Measurements from ENCODE around the gene SCLY.

The SCLY gene

DNA sequence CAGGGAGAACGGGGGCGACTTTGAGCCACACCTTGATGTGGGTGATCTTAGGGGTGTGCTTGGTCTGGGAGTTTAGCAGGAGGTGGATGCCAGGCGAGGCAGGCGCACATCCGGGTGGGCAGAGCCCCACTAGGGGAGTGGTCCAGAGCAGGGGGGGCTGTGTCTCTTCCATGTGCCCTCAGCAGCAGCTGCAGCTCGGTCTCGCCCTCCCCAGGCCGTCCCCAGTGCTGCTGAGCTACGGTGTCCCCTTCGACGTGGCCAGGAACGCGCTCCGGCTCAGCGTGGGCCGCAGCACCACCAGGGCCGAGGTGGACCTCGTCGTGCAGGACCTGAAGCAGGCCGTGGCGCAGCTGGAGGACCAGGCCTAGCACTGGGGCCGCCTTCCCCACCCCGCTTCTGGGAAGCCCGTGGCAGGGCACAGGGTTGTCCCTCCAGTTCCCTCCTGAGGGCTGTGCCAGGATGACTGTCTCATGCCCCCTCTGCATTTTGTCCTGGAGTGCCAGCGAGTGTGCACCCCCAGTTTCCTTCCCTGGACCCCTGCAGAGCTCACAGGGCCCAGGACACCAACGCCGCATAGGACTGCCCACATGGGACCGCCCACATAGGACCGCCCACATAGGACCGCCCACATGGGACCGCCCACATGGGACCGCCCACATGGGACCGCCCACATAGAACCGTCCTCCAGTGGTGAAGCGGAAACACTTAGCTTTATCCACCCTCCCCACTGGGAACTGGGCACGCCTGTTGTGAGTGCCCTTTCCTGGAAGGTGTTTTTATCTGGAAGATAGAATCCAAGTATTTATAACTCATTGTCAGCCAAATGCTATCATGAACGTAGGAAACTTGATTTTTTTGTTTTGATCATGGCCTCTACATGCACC is 37.4 kb downstream of the SCLY start:
- peak; percentile 44 for DNase-seq (ENCODE audit: low read depth)

DNA sequence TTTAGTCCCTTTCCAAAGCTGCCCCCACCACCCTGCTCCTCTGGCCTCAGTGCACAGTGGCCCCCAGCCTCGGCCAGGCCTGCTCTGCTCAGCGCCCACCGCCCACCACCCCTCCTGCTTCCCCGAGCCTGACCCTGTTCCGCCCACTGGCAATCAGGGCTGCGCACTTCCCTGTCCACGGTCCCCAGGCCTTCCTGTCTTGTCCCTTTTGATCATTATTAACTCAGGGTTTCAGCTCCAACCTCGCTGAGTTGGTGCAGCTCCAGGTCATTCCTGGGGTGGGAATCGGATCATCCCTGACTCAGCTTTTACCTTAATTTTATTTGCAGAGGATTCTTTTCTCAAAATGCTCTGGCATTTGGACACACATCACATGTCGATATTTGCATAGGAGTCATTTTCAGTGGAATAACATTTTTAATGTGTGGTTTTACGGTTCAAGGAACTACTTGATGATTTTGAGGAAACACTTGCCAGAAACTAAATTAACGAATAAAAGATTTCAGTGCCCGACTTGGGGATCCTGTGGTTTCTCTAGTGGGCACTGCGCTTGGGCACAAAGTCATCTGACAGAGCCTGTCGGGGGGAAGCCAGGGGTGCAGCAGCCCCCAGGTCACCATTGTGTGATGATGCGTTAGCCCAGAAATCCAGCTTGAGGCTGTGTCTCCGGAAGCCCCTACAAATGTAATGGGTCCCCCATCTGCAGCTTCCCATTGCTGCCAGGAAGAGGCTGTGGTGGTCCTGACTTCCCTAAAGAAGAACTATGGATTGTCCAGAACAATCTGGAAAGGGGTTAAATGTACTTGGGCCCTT is 38.3 kb downstream of the SCLY start:
- no peak for DNase-seq (ENCODE audit: low read depth)

DNA sequence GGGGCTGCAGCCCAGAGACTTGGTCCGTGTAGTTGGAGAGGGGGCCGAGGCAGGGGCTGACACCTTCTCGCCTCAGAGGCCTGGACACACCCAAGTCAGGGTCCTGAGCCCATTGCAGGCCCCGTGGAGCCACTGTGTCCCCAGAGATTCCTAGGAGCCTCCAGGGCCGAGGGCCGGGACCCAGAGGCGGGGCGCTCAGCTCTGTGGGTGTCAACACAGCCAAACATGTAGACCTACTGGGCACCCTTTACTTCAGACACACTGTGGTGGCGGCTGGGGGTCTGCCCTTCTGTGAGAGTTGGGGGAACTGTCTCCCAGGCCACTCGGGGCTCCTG is 38.9 kb downstream of the SCLY start:
- DNase-seq (ENCODE audit: low read depth), result no peak

DNA sequence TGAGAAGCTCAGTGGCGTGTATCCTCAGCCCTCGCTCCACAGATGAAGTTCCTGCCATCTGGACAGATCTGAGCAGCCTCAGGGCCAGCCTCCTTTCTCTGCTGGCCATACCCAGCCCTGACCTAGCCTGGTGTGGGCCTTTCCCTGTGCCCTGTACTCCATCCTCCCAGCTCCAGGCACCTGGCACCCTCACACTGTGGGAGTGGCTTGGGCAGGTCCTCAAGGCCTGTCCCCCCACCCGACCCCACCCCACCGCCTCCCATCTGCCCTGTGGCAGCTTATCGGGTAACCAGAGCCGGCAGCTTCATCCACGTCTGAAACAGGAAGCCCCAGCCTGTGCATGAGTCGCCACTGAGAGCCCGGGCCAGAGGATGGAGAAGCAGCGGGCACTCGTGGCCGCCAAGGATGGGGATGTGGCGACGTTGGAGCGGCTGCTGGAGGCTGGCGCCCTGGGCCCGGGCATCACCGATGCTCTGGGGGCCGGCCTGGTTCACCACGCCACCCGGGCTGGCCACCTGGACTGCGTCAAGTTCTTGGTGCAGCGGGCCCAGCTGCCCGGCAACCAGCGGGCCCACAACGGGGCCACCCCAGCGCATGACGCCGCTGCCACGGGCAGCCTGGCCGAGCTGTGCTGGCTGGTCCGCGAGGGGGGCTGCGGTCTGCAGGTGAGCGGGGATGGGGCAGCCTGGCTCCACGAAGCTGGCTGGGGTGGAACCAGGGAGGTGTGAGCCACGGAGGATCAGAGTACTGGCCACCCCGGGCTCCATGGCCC is 39.4 kb downstream of the SCLY start, which contains the start of gene ESPNL:
Gene ESPNL (plus strand): TSS at position 292 of the 772 bp plus-strand sequence. CDS start 80 bp downstream, at position 372.
- DNase-seq (ENCODE audit: low read depth), result peak; percentile 21

DNA sequence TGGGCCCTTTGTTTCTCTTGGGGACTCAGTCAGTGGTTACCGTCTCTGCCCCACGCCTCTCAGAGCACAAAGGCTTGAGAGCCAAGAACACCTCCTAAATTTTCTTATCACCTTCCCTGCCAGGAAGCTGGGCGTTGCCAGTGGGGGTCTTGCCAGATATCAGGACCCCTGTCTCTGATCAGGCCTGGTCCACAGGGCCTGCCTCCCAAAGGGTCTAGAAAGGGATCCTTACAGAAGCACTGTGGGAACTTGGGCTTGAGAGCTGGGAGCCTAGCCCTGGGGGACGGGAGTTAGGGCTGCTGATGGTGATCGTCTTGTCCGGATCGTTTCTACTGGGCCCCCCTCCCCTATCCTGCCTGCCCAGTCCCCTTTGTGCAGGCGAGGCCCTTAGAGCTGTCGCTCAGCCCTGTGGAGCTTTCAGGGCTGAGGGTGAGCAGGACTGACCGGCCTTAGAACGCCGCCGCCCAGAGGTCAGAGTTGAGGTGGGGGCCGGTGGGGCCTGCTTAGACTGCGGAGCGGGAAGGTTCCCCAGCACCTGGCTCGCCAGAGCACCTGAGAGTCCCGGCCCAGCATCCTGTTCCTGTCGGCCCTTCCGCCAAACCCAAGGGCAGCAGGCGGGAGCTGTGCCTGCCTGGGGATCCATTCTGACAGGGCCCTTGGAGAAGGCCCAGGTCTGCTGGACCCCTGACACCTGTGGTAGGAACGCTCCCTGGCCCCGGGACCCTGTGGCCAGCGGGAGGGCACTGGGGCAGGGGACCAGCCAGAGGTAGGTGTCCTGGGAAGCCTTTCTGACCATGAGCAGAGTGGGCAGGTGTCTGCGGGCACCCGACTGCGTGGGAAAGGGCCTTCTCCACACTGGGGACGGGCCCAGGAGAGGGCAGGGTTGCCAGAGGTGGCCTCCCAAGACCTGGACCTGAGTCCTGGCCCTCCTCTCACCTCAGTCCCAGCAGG is 40.3 kb downstream of the SCLY start:
- no peak for DNase-seq (ENCODE audit: low read depth)

DNA sequence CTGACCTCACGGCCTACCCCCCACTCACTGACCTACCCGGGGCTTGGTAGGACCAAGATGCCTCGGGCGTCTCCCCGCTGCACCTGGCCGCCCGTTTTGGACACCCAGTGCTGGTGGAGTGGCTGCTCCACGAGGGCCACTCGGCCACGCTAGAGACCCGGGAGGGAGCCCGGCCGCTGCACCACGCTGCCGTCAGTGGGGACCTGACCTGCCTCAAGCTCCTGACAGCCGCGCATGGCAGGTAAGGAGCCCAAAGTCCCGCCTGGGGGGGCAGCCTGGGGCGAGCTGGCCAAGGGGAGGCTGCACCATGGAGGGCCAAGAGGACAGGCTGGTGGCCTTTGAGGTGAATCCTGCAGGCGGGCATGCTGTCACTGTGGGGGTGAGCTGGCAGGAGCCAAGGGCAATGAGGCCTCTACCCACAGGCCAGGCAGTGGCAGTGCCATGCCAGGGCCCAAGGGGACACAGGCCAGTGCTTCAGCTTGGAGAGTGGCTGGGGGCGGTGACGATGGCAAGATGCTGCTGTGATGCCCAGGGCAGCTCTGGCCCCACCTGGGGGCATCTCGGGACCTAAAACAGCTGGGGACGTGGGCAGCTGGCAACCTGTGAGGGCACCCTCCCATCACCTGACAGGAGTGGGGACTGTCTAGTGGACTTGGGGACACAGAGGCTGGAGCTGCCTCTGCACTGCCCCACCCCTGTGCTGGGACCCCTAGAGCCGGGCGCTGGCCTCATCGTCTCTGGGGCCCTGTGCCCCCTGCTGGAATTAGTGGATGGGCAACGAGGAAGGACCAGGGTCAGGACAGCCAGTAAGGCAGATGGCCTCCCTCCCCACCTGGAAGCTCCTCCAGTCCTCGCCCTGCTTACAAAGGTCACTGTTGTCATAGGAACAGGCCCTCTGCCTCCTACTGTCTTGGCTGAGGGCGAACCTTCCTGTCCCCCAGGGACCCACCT is 41.4 kb downstream of the SCLY start:
- no peak for DNase-seq (ENCODE audit: low read depth)

DNA sequence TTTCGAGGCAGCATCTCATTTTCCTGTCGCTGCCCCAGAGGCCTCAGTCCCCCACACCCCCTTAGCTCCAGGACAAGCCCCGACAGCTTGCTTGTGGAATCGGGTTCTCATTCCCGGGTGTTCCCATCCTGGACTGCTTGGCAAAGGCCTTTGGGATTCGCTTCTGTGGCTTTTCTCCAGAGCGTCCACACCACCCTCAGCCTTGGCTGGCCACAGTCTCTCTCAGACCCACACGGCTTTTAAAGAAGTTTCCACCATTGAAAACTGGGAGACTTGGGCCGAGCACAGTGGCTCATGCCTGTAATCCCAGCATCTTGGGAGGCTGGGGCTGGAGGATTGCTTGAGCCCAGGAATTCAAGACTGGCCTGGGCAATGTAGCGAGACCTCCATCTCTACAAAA is 42.1 kb downstream of the SCLY start:
- no peak for DNase-seq (ENCODE audit: low read depth)

DNA sequence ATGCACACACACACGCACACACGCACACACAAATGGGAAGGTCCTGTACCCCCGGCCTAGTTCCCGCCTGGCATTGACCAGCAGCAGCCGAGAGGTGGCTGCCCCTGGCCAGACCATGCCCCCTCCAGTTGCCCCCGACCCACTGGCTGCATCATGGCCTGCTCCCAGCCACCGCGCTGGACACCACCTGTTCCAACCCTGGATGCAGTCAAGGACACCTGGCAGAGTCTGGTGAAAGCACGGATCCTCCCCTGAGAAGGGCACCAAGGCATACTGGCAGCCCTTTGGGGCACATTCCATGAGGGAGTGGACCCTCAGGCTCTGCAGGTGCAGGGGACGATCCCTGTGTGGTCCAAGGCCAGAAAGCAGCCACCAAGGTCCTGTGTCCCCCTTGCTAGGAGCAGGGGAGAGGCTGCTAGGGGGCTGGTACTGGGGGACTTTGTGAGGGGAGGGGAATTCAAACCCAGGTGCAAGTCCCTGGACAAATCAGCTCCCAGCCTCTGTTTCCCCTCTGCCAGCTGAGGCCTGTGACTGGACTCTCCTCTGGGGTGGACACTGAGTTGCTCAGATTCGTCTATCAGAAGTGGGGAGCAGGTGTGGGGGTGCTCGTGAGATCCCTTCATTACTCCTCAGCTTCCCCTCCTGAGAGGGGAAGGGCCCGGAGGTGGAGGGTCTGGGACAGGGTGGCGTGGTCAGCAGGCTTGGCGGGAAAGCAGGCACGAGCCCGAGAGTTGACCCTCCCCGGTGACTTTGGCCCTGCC is 42.8 kb downstream of the SCLY start:
- no peak for DNase-seq (ENCODE audit: low read depth)

DNA sequence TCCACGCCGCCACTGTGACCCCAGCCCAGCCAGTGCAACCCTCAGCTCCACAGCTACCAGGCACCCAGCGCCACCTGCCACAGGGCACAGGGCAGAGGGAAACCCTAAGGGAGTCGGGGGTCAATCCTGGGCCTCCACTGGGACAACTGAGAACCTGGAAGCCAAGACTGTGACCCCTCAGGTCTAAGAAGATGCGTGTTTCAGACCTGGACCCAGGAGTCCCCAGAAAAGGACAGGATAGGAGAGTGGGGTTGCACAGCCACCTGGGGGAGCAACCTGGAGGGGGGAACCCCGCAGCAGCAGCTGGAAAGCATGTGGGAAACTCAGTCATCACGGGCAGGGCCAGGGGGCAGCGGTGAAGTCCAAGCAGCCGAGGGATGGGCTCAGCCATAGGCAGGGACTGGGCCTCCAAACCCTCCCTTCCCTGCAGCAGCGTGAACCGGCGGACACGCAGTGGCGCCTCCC is 43.5 kb downstream of the SCLY start:
- no peak for DNase-seq (ENCODE audit: low read depth)

DNA sequence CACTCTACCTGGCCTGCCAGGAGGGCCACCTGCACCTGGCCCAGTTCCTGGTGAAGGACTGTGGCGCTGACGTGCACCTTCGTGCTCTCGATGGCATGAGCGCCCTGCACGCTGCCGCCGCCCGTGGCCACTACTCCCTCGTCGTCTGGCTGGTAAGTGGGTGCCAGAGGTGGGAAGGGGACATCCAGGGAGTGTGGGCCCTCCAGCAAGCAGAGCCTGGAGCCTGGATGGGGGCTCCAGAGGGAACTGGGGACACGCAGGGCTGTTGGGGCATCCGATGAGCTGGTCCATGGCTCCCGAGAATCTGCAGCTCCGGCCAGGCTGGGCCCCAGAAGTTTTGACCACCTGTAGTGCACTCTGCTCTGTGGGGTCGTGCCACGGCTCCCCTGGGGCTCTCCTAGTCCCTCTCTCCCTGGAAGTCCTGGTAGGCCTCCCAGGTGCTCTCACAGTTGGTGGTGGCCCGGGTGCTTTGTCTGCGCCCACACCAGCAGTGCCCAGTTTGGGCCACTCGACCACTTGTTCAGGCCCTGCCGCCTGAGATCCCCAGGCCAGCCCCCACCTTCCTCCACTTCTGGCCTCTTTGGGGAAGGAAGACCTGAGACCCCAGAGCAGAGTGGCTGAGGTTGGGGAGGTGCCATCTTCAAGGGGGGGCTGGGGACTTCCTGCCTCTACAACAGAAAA is 44.0 kb downstream of the SCLY start:
- DNase-seq (ENCODE audit: low read depth), result no peak

DNA sequence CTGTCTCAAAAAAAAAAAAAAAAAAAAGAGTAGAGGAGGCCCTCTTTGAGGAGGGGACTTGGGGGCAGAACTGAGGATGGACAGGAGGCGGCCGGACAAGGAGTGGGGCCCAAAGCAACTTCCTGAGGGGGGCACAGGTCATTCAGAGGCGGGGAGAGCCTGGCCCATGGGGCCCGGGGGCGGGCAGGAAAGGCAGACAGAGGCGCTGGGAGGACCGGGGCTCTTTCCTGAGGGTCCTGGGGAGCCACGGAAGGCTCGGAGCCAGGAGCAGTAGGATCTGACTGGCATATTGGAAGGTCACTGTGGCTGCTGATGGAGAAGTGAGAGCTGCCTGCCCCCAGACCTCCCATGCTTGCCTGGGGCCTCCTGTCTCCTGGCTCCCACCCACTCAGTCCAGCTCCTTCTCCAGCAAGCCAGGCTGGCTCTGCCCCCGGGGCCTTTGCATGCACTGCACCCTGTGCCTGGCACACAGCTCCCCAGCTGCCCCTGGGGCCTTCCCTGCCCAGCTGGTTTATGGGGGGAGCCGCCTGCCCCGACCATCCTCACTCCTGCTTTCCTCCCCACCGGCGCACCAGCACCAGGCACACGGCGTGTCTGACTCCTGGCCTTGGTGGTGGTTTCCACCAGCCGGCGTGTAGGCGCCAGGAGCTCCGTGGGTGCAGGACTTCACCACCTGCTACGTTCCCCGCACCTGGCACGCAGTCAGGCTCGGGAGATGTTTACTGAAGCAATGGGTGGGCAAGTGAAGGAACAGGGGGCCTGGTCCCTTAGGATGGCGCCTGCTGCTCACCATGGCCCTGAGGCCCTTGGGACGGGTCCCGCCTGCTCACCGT is 44.9 kb downstream of the SCLY start:
- DNase-seq (ENCODE audit: low read depth), result no peak

DNA sequence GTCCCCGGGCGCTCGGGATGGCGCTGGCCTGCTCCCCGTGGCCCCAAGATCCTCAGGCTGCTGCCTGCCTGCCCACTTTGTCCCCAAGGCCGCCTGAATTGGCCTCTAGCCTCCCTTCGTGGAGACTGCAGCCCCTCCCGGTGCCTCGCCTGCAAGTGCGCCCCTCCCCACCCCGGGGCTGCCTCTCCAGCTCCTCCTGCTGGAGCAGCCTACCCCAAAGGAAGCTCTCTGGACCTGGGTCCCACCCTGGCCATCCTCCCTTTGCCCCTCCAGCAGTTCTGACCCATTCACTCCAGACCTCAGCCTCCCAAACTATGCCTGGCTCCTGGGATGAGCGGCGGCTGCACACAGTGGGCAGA is 45.5 kb downstream of the SCLY start:
- no peak for DNase-seq (ENCODE audit: low read depth)

DNA sequence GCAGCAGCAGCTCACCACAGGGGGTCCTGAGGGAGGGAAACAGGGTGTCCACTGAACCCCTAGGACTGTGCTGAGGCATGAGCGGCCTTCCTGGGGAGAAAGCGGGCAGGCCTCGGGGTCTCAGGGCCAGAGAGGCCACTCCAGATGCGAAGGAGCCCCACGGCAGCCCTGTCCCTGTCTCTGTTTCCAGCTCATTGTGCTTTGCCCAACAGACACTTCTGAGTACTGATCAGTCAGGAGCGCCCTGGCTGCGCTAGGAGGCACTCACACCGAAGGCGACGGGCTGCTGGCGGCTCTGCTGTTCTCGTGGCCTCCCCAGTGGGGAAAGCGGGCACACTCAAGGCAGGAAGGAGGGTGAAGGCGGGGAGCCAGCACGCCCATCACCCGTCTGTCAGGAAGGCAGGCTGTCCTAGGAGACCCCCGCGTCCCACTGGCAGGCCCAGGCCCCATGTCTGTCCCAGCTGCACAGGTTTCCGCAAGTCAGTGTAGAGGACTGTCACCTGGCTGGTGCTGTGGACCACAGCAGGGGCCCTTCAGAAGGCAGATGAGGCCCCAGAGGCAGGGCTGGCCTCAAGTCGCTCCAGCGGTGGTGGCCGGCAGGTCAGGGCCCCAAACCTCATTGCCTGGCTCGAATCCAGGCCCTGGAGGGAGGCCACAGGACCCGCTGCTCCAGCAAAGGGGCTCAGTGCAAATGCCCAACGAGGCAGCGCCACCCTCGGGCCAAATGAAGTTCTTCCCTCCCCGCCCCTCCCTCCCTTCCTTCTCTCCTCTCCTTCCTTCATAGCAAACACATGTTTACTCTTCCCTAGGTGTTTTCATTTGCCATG is 46.1 kb downstream of the SCLY start:
- peak; percentile 18 for DNase-seq (ENCODE audit: low read depth)

DNA sequence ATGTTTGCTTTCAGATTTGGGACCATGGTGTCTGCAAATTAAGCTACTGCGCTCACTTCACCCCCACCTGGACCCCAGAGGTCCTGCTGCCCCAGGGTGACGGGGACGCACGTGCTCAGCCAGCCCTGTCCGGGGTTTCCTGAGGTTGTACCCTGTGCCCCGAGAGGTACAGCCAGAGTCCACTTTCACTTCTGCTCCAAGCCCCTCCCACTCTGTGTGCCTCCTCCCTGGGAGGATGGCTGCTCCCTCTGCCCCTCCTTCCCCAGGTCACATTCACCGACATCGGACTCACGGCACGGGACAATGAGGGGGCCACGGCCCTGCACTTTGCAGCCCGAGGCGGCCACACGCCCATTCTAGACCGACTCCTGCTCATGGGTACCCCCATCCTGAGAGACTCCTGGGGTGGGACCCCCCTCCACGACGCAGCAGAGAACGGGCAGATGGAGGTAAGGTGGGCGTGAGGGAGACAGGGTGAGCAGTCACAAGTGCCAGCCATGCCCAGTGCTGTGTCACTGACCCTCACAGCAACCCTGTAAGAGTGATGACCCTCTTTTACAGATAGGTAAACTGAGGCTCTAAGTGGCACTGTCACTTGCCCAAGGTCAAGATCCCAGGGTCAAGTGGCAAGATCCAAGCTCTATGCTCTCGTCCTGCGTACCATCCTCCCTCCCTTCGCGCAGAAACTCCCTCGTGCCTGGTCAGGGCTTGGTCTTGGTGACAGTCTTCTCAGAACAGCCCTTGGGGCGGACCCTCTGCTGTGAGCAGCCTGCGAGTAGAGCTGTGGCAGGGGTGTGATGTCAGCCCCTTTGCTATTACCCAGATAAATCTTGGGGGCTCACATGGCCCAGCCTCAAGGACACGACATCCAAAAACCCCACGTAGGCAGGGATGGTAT is 47.0 kb downstream of the SCLY start:
- no peak for DNase-seq (ENCODE audit: low read depth)

DNA sequence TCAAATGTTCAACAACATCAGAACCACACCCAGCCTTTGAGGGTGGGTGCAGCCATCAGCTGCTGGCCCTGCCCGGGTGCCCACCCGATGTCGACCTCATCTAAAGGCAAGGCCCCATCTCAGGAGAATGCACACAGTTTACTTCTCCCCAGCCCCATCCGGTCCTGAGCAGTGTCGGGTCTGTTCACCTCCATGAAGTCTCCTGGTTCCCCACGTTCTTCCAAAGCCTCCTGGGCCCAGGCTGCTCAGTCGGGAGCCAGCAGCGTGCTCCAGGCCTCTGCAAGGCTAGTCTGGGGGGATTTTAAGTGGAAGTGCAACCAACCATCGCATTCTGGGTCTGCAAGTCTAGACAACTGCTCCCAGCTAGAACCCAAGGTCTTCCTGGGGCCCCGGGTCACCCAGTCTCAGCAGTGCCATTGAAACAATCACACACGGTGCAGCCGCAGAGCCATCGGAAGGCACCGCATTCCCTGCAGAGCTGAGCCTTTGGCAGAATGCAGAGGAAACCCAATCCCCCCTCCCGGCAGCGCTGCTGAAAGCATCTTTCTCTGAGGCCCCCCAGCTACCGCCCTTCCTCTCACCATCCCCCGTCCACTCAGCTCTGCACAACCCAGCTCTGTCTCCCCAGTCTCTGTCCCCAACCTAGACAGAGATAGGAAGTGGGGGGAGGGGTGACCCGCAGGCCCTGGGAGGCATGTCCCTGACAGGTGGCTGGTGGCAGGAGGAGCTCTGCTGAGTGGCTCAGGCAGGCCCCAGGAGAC is 47.8 kb downstream of the SCLY start:
- no peak for DNase-seq (ENCODE audit: low read depth)

All from EH (cell line).